Measurements from ENCODE around the gene GPSM1.

The GPSM1 gene

DNA sequence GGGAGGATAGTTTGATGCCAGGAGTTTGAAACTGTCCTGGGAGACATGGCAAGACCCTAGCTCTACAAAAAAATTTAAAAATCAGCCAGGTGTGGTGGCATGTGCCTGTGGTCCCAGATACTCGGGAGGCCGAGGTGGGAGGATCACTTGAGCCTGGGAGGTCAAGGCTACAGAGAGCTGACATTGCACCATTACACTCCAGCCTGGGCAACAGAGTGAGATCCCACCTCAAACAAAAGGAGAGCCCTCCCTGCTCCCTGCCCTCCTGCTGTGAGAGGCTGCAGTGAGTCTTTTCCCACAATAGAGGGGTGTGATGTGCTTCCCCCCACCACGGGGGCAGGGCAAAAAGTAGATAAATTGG lies 13.3 kb upstream of the GPSM1 start:
- no peak overlapping the region for H3K4me3 ChIP-seq (replicated peaks; ENCODE audit: low read depth, low read length)
- no peak for DNase-seq (ENCODE audit: extremely low read depth, low read depth)
- TF ChIP-seq, protein P1, sequence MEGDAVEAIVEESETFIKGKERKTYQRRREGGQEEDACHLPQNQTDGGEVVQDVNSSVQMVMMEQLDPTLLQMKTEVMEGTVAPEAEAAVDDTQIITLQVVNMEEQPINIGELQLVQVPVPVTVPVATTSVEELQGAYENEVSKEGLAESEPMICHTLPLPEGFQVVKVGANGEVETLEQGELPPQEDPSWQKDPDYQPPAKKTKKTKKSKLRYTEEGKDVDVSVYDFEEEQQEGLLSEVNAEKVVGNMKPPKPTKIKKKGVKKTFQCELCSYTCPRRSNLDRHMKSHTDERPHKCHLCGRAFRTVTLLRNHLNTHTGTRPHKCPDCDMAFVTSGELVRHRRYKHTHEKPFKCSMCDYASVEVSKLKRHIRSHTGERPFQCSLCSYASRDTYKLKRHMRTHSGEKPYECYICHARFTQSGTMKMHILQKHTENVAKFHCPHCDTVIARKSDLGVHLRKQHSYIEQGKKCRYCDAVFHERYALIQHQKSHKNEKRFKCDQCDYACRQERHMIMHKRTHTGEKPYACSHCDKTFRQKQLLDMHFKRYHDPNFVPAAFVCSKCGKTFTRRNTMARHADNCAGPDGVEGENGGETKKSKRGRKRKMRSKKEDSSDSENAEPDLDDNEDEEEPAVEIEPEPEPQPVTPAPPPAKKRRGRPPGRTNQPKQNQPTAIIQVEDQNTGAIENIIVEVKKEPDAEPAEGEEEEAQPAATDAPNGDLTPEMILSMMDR (IDR thresholded peaks at IDR 0.05; ENCODE audit: low read depth, low read length, missing control alignments): no peak

DNA sequence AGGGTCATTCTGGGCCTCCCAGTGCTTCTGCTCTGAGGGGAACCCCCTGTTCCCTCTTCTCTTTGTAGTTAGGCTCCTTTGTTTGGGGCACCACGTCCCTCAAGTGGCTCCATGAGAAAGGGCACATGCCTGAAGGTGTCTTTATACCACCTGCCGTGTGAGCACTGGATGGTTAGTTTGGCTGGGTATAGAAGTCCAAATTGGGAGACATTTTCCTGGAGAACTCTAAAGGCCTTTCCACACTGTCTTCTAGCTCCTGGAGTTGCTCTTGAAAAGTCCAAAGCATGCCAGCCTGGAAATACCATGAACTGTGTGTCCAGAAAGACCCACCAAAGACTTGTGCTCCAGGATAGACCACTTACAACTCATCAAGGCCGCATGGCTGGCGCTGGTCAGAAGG lies 12.4 kb upstream of the GPSM1 start:
- H3K4me3 ChIP-seq (replicated peaks; ENCODE audit: low read depth, low read length): no peak overlapping the region
- TF ChIP-seq, protein P1 (IDR thresholded peaks at IDR 0.05; ENCODE audit: low read depth, low read length, missing control alignments): no peak

DNA sequence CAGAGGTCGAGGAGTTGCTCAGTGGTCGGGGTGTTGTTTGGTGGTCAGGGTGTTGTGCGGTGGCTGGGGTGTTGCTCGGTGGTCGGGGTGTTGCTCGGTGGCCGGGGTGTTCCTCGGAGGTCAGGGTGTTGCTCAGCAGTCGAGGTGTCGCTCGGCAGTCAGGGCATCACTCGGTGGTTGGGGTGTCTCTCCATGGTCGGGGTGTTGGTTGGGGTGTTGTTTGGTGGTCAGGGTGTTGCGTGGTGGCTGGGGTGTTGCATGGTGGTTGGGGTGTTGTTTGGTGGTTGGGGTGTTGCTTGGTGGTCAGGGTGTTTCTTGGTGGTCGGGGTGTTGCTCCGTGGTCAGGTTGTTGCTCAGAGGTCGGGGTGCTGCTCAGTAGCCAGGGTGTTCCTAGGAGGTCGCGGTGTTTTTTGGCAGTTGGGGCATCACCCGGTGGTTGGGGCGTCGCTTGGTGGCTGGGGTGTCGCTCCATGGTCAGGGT lies 11.0 kb upstream of the GPSM1 start:
- TF ChIP-seq, protein P1 (IDR thresholded peaks at IDR 0.05; ENCODE audit: low read depth, low read length, missing control alignments): no peak
- H3K4me3 ChIP-seq (replicated peaks; ENCODE audit: low read depth, low read length): no peak overlapping the region
- DNase-seq (ENCODE audit: extremely low read depth, low read depth): no peak

More for the DNA sequence above, 12.4 kb upstream of the GPSM1 start:
- no peak for DNase-seq (ENCODE audit: extremely low read depth, low read depth)

DNA sequence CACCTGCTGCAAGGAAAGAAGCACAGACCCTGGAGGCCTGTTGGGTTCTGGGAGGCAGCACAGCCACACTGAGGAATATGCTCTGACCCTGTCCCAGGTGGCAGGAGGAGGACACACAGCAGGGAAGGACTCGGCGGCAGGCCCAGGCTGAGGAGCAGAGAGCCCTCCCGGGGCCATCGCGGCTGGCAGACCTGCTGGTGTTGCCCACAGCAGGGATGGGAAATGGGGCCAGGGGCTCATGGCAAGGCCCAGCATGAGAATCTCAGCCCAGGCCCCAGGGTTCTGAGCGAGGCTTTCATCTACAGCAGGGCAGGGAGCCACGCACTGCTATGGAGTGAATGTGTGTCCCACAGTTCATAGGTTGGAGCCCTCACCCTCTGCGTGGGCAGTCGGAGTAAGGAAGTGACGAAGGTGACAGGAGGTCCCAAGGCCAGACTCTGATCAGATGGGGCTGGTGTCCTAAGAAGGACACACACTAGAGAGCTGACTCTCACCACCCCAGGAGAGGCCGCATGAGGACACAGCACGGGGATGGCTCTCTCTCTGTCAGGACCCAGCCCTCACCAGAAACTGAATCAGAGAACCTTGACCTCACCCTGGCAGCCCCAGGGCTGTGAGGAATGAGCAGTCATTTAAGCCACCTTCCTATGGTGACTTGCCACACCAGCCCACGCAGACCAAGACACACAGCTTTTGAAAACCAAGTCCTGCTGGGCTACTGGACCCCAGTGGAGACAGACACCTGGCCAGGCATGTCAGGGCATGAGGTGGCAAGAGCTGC lies 10.3 kb upstream of the GPSM1 start:
- no peak for DNase-seq (ENCODE audit: extremely low read depth, low read depth)
- TF ChIP-seq, protein P1 (IDR thresholded peaks at IDR 0.05; ENCODE audit: low read depth, low read length, missing control alignments): no peak
- H3K4me3 ChIP-seq (replicated peaks; ENCODE audit: low read depth, low read length): no peak overlapping the region

DNA sequence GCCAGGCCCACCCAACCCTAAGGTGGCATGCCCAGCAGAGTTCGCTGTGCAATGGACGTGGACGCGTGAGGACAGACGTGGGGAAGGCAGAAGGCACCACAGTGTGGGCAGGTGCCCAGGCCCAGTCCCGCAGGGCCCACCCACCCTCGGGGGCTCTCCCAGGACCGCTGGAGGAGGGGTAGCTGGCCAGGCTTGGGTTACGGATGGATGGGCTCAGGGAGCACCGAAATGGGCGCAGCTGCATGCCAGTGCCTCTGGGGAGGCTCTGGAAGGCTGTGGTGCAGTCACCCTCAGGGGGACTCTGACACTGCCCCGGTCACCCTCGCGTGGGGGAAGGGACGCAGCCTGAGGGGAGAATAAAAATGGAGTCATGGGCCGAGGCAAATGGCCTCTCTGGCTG lies 9.6 kb upstream of the GPSM1 start:
- TF ChIP-seq, protein P1 (IDR thresholded peaks at IDR 0.05; ENCODE audit: low read depth, low read length, missing control alignments): no peak
- H3K4me3 ChIP-seq (replicated peaks; ENCODE audit: low read depth, low read length): no peak overlapping the region
- no peak for DNase-seq (ENCODE audit: extremely low read depth, low read depth)

DNA sequence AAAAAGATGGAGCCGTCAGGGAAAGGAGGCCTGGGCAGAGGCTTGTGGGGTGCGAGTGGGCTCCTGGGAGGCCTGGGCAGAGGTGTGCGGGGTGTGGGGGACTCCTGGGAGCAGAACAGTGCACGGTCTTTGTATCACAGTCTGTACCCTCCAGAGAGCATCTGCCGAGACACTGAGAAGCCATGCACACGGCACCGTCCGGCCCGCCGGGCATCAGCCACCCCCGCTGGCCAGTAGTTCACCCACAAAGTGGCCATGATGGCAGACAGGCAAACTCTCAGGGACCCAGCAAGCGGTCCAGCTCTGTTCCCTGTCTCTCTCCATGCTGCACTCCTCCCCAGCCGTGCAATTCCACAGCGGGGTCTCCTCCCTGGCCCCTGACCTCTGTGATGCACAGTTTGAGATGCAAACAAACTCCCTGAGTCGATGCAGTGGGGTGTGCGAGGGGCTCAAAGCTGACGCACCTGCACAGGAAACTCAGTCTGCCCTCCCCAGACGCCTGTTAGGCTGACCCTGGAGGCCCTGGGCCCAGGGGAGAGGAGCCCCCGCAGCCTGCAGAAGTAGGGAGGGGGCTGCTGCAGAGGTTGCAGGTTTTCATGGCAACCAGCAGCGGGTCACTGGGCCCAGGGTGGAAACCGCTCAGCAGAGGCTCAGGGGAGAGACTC lies 9.1 kb upstream of the GPSM1 start:
- no peak overlapping the region for H3K4me3 ChIP-seq (replicated peaks; ENCODE audit: low read depth, low read length)
- TF ChIP-seq, protein P1 (IDR thresholded peaks at IDR 0.05; ENCODE audit: low read depth, low read length, missing control alignments): no peak
- no peak for DNase-seq (ENCODE audit: extremely low read depth, low read depth)

Data from HFF-Myc (cell line).